Caco-2 (cell line): ENCODE results near the gene DSE. TPM values are rescaled to one million over a fixed set of nuclear protein-coding genes. Genes with fewer than 3 reads are reported as not detected.

Experiments
- BruUV-seq: library from RNA; stranded (reverse); fragments of 400-500 nt; replicated peaks from 2 replicates; lab custom pipeline; 2021; lab: Mats Ljungman, UMichigan
- CTCF ChIA-PET: fragments of 300-600 bp; sonication (Branson Sonifier 250); formaldehyde crosslinking; loops from one replicate; lab custom pipeline; 2022; ENCODE audit warnings: antibody characterized with exemption; lab: Charles Lee
- POLR2A ChIA-PET: fragments of 300-600 bp; sonication (Branson Sonifier 250); formaldehyde crosslinking; loops from one replicate; lab custom pipeline; 2022; ENCODE audit warnings: antibody characterized with exemption; lab: Charles Lee
- DNase-seq, 2 experiments: peaks; one replicate each; pipeline versions ENCODE4 v3.0.0 to v3.0.0-alpha.2; 2020 to 2022
- H3K27me3 ChIP-seq: replicated peaks from 2 replicates; pipeline ENCODE4 v1.6.0; 2011; ENCODE audit warnings: low read length; ENCODE audit not compliant: control insufficient read depth, insufficient read depth
- H3K36me3 ChIP-seq: 2 replicates; pipeline ENCODE4 v1.5.1; 2011; ENCODE audit warnings: low read length; ENCODE audit not compliant: control insufficient read depth, insufficient read depth
- H3K4me1 ChIP-seq: fragments of 250-450 bp; sonication (Bioruptor Pico); 2 replicates; pipeline ENCODE4 v1.5.1; 2020; ENCODE audit warnings: mild to moderate bottlenecking
- H3K4me3 ChIP-seq: 2 replicates; pipeline ENCODE4 v1.5.1; 2011; ENCODE audit warnings: low read depth, mild to moderate bottlenecking, control low read depth, low read length
- H3K9me3 ChIP-seq: fragments of 250-450 bp; sonication (Bioruptor Pico); 2 replicates; pipeline ENCODE4 v1.5.1; 2020; ENCODE audit warnings: mild to moderate bottlenecking, moderate library complexity
- H3K27ac Mint-ChIP-seq: one replicate; pipeline ENCODE4 v1.8.0; 2022; ENCODE audit warnings: mixed read lengths; ENCODE audit not compliant: unreplicated experiment
- H3K27me3 Mint-ChIP-seq: one replicate; pipeline ENCODE4 v1.8.0; 2022; ENCODE audit warnings: mixed read lengths; ENCODE audit not compliant: insufficient read depth, unreplicated experiment
- H3K36me3 Mint-ChIP-seq: one replicate; pipeline ENCODE4 v1.8.0; 2022; ENCODE audit warnings: mild to moderate bottlenecking, mixed read lengths; ENCODE audit not compliant: insufficient read depth, unreplicated experiment
- H3K4me1 Mint-ChIP-seq: one replicate; pipeline ENCODE4 v1.8.0; 2022; ENCODE audit warnings: low read depth, mixed read lengths; ENCODE audit not compliant: unreplicated experiment
- H3K4me3 Mint-ChIP-seq: one replicate; pipeline ENCODE4 v1.8.0; 2022; ENCODE audit warnings: mild to moderate bottlenecking, moderate library complexity, mixed read lengths; ENCODE audit not compliant: unreplicated experiment
- H3K9me3 Mint-ChIP-seq: one replicate; pipeline ENCODE4 v1.8.0; 2022; ENCODE audit warnings: mixed read lengths; ENCODE audit not compliant: unreplicated experiment
- intact Hi-C: fragments of 100-400 bp; cut with micrococcal nuclease; formaldehyde crosslinking; loops from one replicate; pipeline ENCODE4 v1.10.0; 2022; ENCODE audit not compliant: unreplicated experiment
- total RNA-seq: library from RNA; stranded (reverse); gene quantifications from 2 replicates; pipeline ENCODE4 v1.2.3, GENCODE V29; 2022
- TF ChIP-seq, protein P1 (sequence below), 2 experiments: fragments of 200-600 bp in 1 of 2; IDR thresholded peaks; 1 replicate in 1 of 2; 2 replicates in 1 of 2; pipeline versions ENCODE4 v1.5.1 to v1.8.0; 2011 to 2022; ENCODE audit warnings: antibody characterized with exemption in 1 of 2, control low read depth in 1 of 2, inconsistent platforms in 1 of 2, low read depth in 1 of 2, low read length in 1 of 2, mild to moderate bottlenecking in 1 of 2, moderate library complexity in 1 of 2; ENCODE audit not compliant: insufficient read depth in 1 of 2, severe bottlenecking in 1 of 2, unreplicated experiment in 1 of 2

DSE gene
- total RNA-seq, 1 experiment from 2014 or later = 2.8 TPM

DNA sequence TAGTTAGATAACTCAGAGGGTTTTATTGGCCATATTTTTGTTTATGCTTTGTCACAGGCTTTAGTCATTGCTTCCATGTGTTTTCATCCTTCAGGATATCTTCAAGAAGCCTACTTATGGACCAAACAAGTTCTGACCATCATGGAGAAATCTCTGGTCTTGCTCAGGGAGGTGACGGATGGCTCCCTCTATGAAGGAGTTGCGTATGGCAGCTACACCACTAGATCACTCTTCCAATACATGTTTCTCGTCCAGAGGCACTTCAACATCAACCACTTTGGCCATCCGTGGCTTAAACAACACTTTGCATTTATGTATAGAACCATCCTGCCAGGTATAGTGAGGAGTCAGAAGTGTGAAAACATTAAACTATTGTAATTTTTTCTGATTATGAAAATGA, 60.1 kb downstream of the DSE start:
- H3K4me1 ChIP-seq = no peaks in the 10 kb centered on the region
- ChIA-PET POLR2A (no interaction called here), CTCF (no interaction called here)
- intact Hi-C loops = no loop called here
- Mint-ChIP-seq H3K27ac (no peak overlapping the region), H3K36me3 (no peaks in the 10 kb centered on the region), H3K9me3 (no peaks in the 10 kb centered on the region), H3K27me3 (peaks cover 1% of the 10 kb centered on the region), H3K4me3 (no peak overlapping the region), H3K4me1 (no peaks in the 10 kb centered on the region)
- no TSS peak for BruUV-seq
- H3K9me3 ChIP-seq = no peaks in the 10 kb centered on the region
- H3K36me3 ChIP-seq = no peaks in the 10 kb centered on the region
- no peak for DNase-seq
- no peaks in the 10 kb centered on the region; the same call in 1 of the 2 replicates for H3K27me3 ChIP-seq
- TF ChIP-seq, protein P1, sequence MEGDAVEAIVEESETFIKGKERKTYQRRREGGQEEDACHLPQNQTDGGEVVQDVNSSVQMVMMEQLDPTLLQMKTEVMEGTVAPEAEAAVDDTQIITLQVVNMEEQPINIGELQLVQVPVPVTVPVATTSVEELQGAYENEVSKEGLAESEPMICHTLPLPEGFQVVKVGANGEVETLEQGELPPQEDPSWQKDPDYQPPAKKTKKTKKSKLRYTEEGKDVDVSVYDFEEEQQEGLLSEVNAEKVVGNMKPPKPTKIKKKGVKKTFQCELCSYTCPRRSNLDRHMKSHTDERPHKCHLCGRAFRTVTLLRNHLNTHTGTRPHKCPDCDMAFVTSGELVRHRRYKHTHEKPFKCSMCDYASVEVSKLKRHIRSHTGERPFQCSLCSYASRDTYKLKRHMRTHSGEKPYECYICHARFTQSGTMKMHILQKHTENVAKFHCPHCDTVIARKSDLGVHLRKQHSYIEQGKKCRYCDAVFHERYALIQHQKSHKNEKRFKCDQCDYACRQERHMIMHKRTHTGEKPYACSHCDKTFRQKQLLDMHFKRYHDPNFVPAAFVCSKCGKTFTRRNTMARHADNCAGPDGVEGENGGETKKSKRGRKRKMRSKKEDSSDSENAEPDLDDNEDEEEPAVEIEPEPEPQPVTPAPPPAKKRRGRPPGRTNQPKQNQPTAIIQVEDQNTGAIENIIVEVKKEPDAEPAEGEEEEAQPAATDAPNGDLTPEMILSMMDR (IDR thresholded peaks at IDR 0.05; ENCODE audit: insufficient read depth in 1 of 2, low read depth in 1 of 2, low read length in 1 of 2, severe bottlenecking in 1 of 2, unreplicated experiment in 1 of 2) = no peak
- no peak overlapping the region for H3K4me3 ChIP-seq

DNA sequence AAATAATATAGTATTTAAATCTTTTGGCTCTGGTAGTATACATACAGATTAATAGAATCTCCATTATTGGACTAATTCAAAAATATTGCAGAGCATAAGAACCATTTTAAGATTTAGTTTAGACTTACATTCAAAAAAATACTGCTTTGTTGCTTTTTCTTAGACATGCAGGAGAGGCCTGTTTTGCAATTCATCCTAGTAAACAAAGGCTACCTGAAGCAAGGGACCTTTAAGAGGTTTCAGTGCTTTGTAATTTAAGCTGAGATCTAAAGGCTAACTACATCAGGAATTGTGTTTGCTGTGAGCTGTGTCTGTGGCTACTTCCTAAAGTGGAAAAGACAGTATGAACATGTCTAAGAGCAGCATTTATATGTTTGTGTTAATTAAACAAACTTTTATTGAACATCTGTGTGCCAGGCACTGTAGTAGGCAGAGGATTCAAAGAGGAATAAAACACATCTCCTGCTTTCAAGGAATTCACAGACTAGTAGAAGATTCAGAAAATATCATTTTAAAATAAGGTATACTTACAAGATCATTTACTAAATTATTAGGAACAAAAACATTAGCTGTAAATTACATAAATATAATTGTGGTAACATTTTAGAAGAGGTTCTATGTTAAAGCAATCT, 61.3 kb downstream of the DSE start:
- BruUV-seq = no TSS peak
- Histone ChIP-seq H3K9me3 (no peaks in the 10 kb centered on the region), H3K27me3 (no peaks in the 10 kb centered on the region; the same call in 1 of the 2 replicates), H3K36me3 (no peaks in the 10 kb centered on the region), H3K4me1 (no peaks in the 10 kb centered on the region), H3K4me3 (no peak overlapping the region)
- H3K4me1 Mint-ChIP-seq = no peaks in the 10 kb centered on the region
- intact Hi-C loops = no loop called here
- no peak for DNase-seq
- TF ChIP-seq, protein P1 (IDR thresholded peaks at IDR 0.05; ENCODE audit: insufficient read depth in 1 of 2, low read depth in 1 of 2, low read length in 1 of 2, severe bottlenecking in 1 of 2, unreplicated experiment in 1 of 2) = no peak
- ChIA-PET POLR2A (no interaction called here), CTCF (no interaction called here)
- H3K36me3 Mint-ChIP-seq = no peaks in the 10 kb centered on the region
- H3K9me3 Mint-ChIP-seq = no peaks in the 10 kb centered on the region
- peaks cover 3% of the 10 kb centered on the region for H3K27me3 Mint-ChIP-seq
- H3K4me3 Mint-ChIP-seq = no peak overlapping the region
- no peak overlapping the region for H3K27ac Mint-ChIP-seq

DNA sequence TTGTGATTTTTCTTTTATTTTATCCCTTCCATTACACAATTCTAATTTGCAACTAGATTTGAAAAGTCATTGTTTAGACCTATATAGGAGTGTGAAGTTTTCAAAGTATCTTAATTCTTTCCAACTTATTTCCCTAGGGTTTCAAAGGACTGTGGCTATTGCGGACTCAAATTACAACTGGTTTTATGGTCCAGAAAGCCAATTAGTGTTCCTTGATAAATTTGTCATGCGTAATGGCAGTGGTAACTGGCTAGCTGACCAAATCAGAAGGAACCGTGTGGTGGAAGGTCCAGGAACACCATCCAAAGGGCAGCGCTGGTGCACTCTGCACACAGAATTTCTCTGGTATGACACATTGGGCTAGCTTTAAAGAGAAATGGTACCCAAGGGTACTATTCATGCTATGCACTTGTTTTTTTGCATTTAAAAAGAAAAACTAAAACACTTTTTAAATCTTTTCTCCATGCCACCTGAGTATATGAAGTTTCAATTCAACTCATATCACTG, 62.5 kb downstream of the DSE start:
- Mint-ChIP-seq H3K27ac (no peak overlapping the region), H3K4me1 (no peaks in the 10 kb centered on the region), H3K4me3 (no peak overlapping the region), H3K9me3 (no peaks in the 10 kb centered on the region), H3K36me3 (no peaks in the 10 kb centered on the region), H3K27me3 (peaks cover 3% of the 10 kb centered on the region)
- intact Hi-C loops = no loop called here
- H3K9me3 ChIP-seq = no peaks in the 10 kb centered on the region
- no TSS peak for BruUV-seq
- no peaks in the 10 kb centered on the region for H3K4me1 ChIP-seq
- no peaks in the 10 kb centered on the region; the same call in 1 of the 2 replicates for H3K27me3 ChIP-seq
- no peaks in the 10 kb centered on the region for H3K36me3 ChIP-seq
- ChIA-PET POLR2A (no interaction called here), CTCF (no interaction called here)
- DNase-seq = no peak
- no peak overlapping the region for H3K4me3 ChIP-seq
- TF ChIP-seq, protein P1 (IDR thresholded peaks at IDR 0.05; ENCODE audit: insufficient read depth in 1 of 2, low read depth in 1 of 2, low read length in 1 of 2, severe bottlenecking in 1 of 2, unreplicated experiment in 1 of 2) = no peak
